WTC11 (cell line): ENCODE results near the gene CDKN1C. TPM values are rescaled to one million over a fixed set of nuclear protein-coding genes. Genes with fewer than 3 reads are reported as not detected.

Source experiments
- ATAC-seq: fragments of 200-7000 bp; cut with Tn5 transposase; 2 replicates; pipeline ENCODE4 v1.10.0; 2021; ENCODE audit warnings: mild to moderate bottlenecking, moderate library complexity
- CTCF ChIA-PET: fragments of 300-600 bp; sonication (Branson Sonifier 250); formaldehyde crosslinking; loops from one replicate; lab custom pipeline; 2021; ENCODE audit warnings: antibody characterized with exemption; lab: Charles Lee
- POLR2A ChIA-PET: fragments of 350-600 bp; sonication (Branson Sonifier 250); formaldehyde crosslinking; loops from one replicate; lab custom pipeline; 2021; ENCODE audit warnings: antibody characterized with exemption; lab: Charles Lee
- DNase-seq: peaks from one replicate; pipeline ENCODE4 v3.0.0; 2021; ENCODE audit warnings: low spot score
- H3K27ac Mint-ChIP-seq: 2 replicates; pipeline ENCODE4 v1.8.0; 2021; ENCODE audit warnings: mixed read lengths
- H3K27me3 Mint-ChIP-seq: 2 replicates; pipeline ENCODE4 v1.8.0; 2021; ENCODE audit warnings: low read depth, mild to moderate bottlenecking, moderate library complexity, mixed read lengths
- H3K36me3 Mint-ChIP-seq: 2 replicates; pipeline ENCODE4 v1.8.0; 2021; ENCODE audit warnings: mixed read lengths
- H3K4me1 Mint-ChIP-seq: 2 replicates; pipeline ENCODE4 v1.8.0; 2022; ENCODE audit warnings: mixed read lengths
- H3K4me3 Mint-ChIP-seq: 2 replicates; pipeline ENCODE4 v1.8.0; 2021; ENCODE audit warnings: mild to moderate bottlenecking, moderate library complexity, mixed read lengths
- H3K9me3 Mint-ChIP-seq: 2 replicates; pipeline ENCODE4 v1.8.0; 2021; ENCODE audit warnings: mixed read lengths
- ARID4B ChIP-seq: sonication (generic); formaldehyde crosslinking; IDR thresholded peaks from 2 replicates; pipeline ENCODE4 v1.8.0; 2023; ENCODE audit warnings: missing genetic modification reagents, mild to moderate bottlenecking, borderline replicate concordance
- E2F1 ChIP-seq: sonication (generic); formaldehyde crosslinking; IDR thresholded peaks from 2 replicates; pipeline ENCODE4 v1.8.0; 2022; ENCODE audit warnings: mild to moderate bottlenecking, missing genetic modification reagents
- ELF4 ChIP-seq: sonication (generic); formaldehyde crosslinking; IDR thresholded peaks from 2 replicates; pipeline ENCODE4 v1.8.1; 2022; ENCODE audit warnings: low read depth, mild to moderate bottlenecking, moderate library complexity, missing genetic modification reagents
- ERG ChIP-seq: fragments of 250-450 bp; sonication (Bioruptor Pico); IDR thresholded peaks from 2 replicates; pipeline ENCODE4 v1.8.0; 2021; ENCODE audit warnings: mild to moderate bottlenecking
- ESRRA ChIP-seq: sonication (generic); formaldehyde crosslinking; IDR thresholded peaks from 2 replicates; pipeline ENCODE4 v1.8.1; 2022; ENCODE audit warnings: mild to moderate bottlenecking, missing genetic modification reagents, borderline replicate concordance
- FOXK1 ChIP-seq: sonication (generic); formaldehyde crosslinking; IDR thresholded peaks from 2 replicates; pipeline ENCODE4 v1.8.0; 2022; ENCODE audit warnings: mild to moderate bottlenecking, moderate library complexity, missing genetic modification reagents
- GTF2I ChIP-seq: fragments of 250-450 bp; sonication (Bioruptor Pico); conservative IDR thresholded peaks from 2 replicates; pipeline ENCODE4 v1.4.0; 2021; ENCODE audit warnings: mild to moderate bottlenecking
- HMGA2 ChIP-seq: fragments of 250-450 bp; sonication (Bioruptor Pico); IDR thresholded peaks from 2 replicates; pipeline ENCODE4 v1.4.0; 2021; ENCODE audit warnings: mild to moderate bottlenecking, moderate library complexity
- JAZF1 ChIP-seq: fragments of 250-450 bp; sonication (Bioruptor Pico); IDR thresholded peaks from 2 replicates; pipeline ENCODE4 v1.9.0; 2021; ENCODE audit warnings: moderate library complexity, mild to moderate bottlenecking, inconsistent platforms
- JUN ChIP-seq: sonication (generic); formaldehyde crosslinking; IDR thresholded peaks from 2 replicates; pipeline ENCODE4 v1.8.0; 2023; ENCODE audit warnings: mild to moderate bottlenecking, missing genetic modification reagents
- KAT7 ChIP-seq: sonication (generic); formaldehyde crosslinking; IDR thresholded peaks from 2 replicates; pipeline ENCODE4 v1.8.1; 2023; ENCODE audit warnings: missing genetic modification reagents, mild to moderate bottlenecking, borderline replicate concordance
- MXD4 ChIP-seq: fragments of 250-450 bp; sonication (Bioruptor Pico); IDR thresholded peaks from 2 replicates; pipeline ENCODE4 v1.8.0; 2021; ENCODE audit warnings: mild to moderate bottlenecking, moderate library complexity, borderline replicate concordance
- MYBL2 ChIP-seq: sonication (generic); formaldehyde crosslinking; IDR thresholded peaks from 2 replicates; pipeline ENCODE4 v1.8.1; 2023; ENCODE audit warnings: mild to moderate bottlenecking, moderate library complexity, missing genetic modification reagents
- SMAD4 ChIP-seq: sonication (generic); formaldehyde crosslinking; IDR thresholded peaks from 2 replicates; pipeline ENCODE4 v1.8.0; 2022; ENCODE audit warnings: mild to moderate bottlenecking, missing genetic modification reagents
- SOX15 ChIP-seq: fragments of 250-450 bp; sonication (Bioruptor Pico); IDR thresholded peaks from 2 replicates; pipeline ENCODE4 v1.9.0; 2021; ENCODE audit warnings: mild to moderate bottlenecking
- USF1 ChIP-seq: sonication (generic); formaldehyde crosslinking; IDR thresholded peaks from 2 replicates; pipeline ENCODE4 v1.8.0; 2022; ENCODE audit warnings: mild to moderate bottlenecking, missing genetic modification reagents
- ZNF232 ChIP-seq: sonication (generic); formaldehyde crosslinking; IDR thresholded peaks from 2 replicates; pipeline ENCODE4 v1.8.0; 2022; ENCODE audit warnings: mild to moderate bottlenecking, missing genetic modification reagents
- ZNF263 ChIP-seq: sonication (generic); formaldehyde crosslinking; IDR thresholded peaks from 2 replicates; pipeline ENCODE4 v1.8.1; 2022; ENCODE audit warnings: low read depth, mild to moderate bottlenecking, moderate library complexity, missing genetic modification reagents
- ZNF416 ChIP-seq: fragments of 250-450 bp; sonication (Bioruptor Pico); IDR thresholded peaks from 2 replicates; pipeline ENCODE4 v1.9.0; 2021; ENCODE audit warnings: mild to moderate bottlenecking, inconsistent platforms
- ZNF671 ChIP-seq: fragments of 250-450 bp; sonication (Bioruptor Pico); IDR thresholded peaks from 2 replicates; pipeline ENCODE4 v1.8.0; 2021; ENCODE audit warnings: mild to moderate bottlenecking
- total RNA-seq: library from RNA; stranded (reverse); gene quantifications from 3 replicates; pipeline ENCODE4 v1.2.3, GENCODE V29; 2021
- TF ChIP-seq, protein P1 (sequence below): fragments of 250-450 bp; sonication (Bioruptor Pico); IDR thresholded peaks from 2 replicates; pipeline ENCODE4 v1.9.0; 2021; ENCODE audit warnings: moderate library complexity, mild to moderate bottlenecking, inconsistent platforms, borderline replicate concordance
- TF ChIP-seq, protein P2 (sequence below): fragments of 200-600 bp; IDR thresholded peaks from 2 replicates; pipeline ENCODE4 v1.8.0; 2022; ENCODE audit warnings: antibody characterized with exemption

CDKN1C gene
- total RNA-seq, 1 experiment from 2014 or later, result 25.0 TPM

DNA sequence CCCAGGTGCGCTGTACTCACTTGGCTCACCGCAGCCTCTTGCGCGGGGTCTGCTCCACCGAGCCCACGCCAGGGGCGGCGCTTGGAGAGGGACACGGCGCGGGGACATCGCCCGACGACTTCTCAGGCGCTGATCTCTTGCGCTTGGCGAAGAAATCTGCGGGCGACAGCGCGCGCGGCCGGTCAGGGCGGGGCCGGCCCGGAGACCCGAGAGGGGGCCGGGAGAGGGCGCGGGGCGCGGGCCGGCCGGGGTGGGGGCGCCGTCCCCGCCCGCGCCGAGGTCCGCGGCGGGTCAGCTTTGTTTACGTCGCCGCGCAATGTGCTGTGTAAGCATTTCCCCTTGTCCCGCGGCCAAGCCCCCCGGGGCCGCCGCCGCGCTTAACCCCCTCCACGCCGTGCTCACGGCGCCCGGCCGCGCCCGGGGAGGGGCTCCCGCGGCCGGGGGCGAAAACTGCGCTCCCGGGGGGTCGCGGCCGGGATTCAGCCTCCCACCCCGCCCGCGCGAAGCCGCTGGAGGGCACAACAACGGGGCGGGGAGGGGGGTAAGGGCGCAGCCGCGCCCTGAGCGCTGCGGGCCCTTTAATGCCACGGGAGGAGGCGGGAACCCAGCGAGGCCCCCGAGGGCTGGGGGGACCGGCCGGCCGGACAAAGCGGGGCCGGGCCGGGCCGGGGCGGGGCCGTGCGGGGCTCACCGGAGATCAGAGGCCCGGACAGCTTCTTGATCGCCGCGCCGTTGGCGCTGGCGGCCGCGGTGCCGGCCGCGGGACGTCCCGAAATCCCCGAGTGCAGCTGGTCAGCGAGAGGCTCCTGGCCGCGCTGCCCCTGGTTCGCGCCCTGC, 1.4 kb downstream of the CDKN1C start:
- POLR2A ChIA-PET, result interaction anchor here (1.0 to 2.2 kb wide), 2 partner anchors 191 to 351 kb away, joined by 3 to 9 read pairs; no protein-coding TSS in a partner anchor
- H3K4me1 Mint-ChIP-seq, result peaks cover 26% of the 10 kb centered on the region
- peaks cover 81% of the 10 kb centered on the region for H3K27me3 Mint-ChIP-seq
- H3K36me3 Mint-ChIP-seq, result 0 out of 2 replicates have a peak, but pooled peaks cover 4% of the 10 kb centered on the region
- ATAC-seq (no peak), DNase-seq (no peak)
- TF ChIP-seq ARID4B (CRISPR knock-in tag), result 0 out of 2 replicates have a peak, but pooled peaks have one; percentile 22
- TF ChIP-seq FOXK1, result 0 out of 2 replicates have a peak, but pooled peaks have one; percentile 43
- no peak for TF ChIP-seq ZNF671 (CRISPR knock-in tag)
- H3K4me3 Mint-ChIP-seq, result peak overlapping the region; percentile 58
- H3K27ac Mint-ChIP-seq, result no peak overlapping the region
- CTCF ChIA-PET, result interaction anchor here (1.0 to 12.8 kb wide), 7 partner anchors 7 to 350 kb away, joined by 3 to 369 read pairs (median 6); no protein-coding TSS in a partner anchor
- no peaks in the 10 kb centered on the region for H3K9me3 Mint-ChIP-seq

DNA sequence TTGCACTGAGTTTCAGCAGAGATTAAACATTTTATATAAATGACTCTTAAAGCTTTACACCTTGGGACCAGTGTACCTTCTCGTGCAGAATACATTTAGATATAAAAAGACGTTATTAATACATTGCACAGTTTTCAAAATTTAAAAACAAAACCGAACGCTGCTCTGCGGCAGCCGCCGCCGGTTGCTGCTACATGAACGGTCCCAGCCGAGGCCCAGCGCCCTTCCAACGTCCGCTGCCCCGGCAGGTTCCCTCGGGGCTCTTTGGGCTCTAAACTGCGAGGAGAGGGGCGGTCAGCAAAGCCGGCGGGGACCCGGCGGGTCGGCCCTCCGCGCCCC, 2.0 kb downstream of the CDKN1C start:
- ATAC-seq (no peak), DNase-seq (no peak)
- H3K36me3 Mint-ChIP-seq, result 0 out of 2 replicates have a peak, but pooled peaks cover 4% of the 10 kb centered on the region
- POLR2A ChIA-PET, result no interaction called here
- no peak overlapping the region for H3K27ac Mint-ChIP-seq
- peaks cover 26% of the 10 kb centered on the region for H3K4me1 Mint-ChIP-seq
- H3K9me3 Mint-ChIP-seq, result peaks cover 5% of the 10 kb centered on the region
- TF ChIP-seq SMAD4 (CRISPR knock-in tag) (no peak), E2F1 (no peak), ZNF416 (CRISPR knock-in tag) (no peak), JUN (CRISPR knock-in tag) (no peak), MXD4 (CRISPR knock-in tag) (no peak), ESRRA (CRISPR knock-in tag) (no peak), SOX15 (CRISPR knock-in tag) (no peak), ERG (CRISPR knock-in tag) (no peak), USF1 (no peak), MYBL2 (CRISPR knock-in tag) (no peak), GTF2I (CRISPR knock-in tag) (no peak), ZNF263 (CRISPR knock-in tag) (no peak), HMGA2 (CRISPR knock-in tag) (no peak), JAZF1 (CRISPR knock-in tag) (no peak), ZNF671 (CRISPR knock-in tag) (no peak), KAT7 (CRISPR knock-in tag) (no peak), ZNF232 (CRISPR knock-in tag) (no peak), ELF4 (CRISPR knock-in tag) (no peak)
- TF ChIP-seq, protein P1, sequence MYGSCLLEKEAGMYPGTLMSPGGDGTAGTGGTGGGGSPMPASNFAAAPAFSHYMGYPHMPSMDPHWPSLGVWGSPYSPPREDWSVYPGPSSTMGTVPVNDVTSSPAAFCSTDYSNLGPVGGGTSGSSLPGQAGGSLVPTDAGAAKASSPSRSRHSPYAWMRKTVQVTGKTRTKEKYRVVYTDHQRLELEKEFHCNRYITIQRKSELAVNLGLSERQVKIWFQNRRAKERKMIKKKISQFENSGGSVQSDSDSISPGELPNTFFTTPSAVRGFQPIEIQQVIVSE (CRISPR knock-in tag), result no peak
- TF ChIP-seq, protein P2, sequence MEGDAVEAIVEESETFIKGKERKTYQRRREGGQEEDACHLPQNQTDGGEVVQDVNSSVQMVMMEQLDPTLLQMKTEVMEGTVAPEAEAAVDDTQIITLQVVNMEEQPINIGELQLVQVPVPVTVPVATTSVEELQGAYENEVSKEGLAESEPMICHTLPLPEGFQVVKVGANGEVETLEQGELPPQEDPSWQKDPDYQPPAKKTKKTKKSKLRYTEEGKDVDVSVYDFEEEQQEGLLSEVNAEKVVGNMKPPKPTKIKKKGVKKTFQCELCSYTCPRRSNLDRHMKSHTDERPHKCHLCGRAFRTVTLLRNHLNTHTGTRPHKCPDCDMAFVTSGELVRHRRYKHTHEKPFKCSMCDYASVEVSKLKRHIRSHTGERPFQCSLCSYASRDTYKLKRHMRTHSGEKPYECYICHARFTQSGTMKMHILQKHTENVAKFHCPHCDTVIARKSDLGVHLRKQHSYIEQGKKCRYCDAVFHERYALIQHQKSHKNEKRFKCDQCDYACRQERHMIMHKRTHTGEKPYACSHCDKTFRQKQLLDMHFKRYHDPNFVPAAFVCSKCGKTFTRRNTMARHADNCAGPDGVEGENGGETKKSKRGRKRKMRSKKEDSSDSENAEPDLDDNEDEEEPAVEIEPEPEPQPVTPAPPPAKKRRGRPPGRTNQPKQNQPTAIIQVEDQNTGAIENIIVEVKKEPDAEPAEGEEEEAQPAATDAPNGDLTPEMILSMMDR, result no peak
- TF ChIP-seq, all 79 proteins: peak for 0
- H3K4me3 Mint-ChIP-seq, result peak overlapping the region; percentile 58
- CTCF ChIA-PET, result interaction anchor here (1.5 to 12.8 kb wide), 5 partner anchors 8 to 350 kb away, joined by 5 to 369 read pairs (median 10); no protein-coding TSS in a partner anchor
- H3K27me3 Mint-ChIP-seq, result peaks cover 83% of the 10 kb centered on the region
